Activated CD8-positive, alpha-beta memory T cell treated with anti-CD3 and anti-CD28 coated beads, Interleukin-2, amount 50 U/mL, for 1 hour (primary cell): ENCODE data around the gene SMG1.
"Not testable (repeated sequence)": the region's sequence is repeated elsewhere in the genome, so short reads cannot be mapped to it uniquely, and the experiment has no call there.

Experiments used
- DNase-seq: peaks from one replicate; pipeline ENCODE4 v3.0.0-alpha.2; 2020; ENCODE audit errors: extremely low read depth

SMG1 gene

DNA sequence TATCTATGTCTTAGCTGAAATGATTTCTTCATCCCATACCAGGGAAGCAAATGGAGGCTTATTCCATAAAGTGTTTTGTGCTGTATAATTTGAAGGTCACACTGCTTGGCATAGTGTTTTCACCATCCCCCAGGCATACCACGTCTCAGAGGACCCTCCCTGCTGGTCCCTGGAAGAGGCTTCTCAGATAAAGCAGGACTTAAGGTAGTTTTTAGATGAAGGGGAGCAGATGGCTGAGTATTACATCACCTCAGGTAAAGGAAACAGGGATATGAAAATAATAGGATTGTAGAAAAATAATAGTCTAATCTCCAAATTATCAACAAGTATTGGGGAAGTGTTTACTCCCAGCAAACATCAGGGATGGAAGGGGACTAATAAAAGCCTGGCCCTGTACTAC, 7.3 kb upstream of the SMG1 start:
- no peak for DNase-seq

DNA sequence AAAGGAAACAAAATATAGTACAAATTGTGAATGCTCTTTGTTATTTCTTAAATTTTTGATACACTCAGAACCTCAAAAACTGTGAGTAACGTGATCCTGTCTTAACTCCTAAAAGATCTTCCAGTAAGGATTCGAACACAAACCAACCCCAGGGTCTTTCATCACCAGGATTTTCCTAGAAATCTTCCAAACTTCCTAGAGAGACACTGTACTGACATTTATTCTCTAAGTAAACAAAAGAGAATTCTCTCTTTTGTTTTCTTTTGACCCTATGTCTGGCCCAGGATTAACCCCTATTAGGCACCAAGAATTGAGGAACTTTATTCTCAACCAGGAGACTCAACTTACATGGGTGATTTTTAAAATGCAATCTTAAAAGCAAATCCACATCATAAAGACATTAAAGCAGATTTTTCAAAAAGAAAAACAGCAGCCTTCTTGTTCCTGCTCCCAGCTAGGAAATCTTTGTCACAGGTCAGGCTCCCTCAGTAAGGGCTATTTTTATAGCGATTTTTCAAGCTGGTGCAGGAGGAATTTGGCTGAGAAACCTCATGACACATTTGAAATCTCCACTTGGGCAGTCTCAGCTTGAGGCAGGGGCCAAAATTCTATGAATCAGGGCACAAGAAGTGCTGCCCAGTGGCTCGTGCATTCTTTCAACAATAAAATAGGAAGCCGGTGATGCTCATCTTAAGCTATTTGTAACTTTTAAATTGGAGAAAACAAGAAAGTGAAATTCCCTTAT, 6.2 kb upstream of the SMG1 start:
- no peak for DNase-seq

DNA sequence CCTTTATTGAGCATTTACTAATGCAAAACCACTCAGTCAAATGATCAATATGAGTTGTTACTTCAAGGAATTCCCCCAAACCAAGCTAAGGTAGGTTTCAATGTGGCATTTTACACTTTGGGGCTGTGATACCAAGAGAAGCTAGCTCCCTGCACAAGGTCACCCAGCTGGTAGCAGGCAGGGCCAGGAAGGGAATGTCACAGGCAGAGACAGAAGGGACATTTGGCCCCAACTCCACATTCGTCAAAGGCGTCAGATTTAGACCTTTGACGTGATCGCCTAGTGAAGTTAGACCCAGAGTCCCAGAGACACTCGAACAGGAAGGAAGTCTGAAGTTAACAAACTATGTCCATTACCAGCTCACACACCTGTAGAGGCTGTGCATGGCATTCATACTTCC, 5.5 kb upstream of the SMG1 start:
- no peak for DNase-seq

DNA sequence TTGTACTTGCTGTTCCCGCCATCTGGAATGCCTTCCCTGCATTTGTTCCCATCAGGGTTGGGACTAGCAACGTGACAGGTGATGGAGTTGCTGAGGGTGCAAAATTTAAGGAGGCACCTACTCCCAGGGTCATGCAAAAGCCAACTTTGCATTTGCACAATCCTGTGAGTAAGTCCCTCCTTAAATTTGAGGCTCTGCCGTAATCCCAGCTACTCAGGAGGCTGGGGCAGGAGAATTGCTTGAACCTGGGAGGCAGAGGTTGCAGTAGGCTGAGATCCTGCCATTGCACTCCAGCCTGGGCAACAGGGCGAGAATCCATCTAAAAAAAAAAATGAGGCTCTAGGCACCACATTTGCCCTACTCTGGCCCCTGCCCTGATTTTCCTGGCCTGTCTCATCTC, 3.9 kb upstream of the SMG1 start:
- DNase-seq: not testable (repeated sequence)

DNA sequence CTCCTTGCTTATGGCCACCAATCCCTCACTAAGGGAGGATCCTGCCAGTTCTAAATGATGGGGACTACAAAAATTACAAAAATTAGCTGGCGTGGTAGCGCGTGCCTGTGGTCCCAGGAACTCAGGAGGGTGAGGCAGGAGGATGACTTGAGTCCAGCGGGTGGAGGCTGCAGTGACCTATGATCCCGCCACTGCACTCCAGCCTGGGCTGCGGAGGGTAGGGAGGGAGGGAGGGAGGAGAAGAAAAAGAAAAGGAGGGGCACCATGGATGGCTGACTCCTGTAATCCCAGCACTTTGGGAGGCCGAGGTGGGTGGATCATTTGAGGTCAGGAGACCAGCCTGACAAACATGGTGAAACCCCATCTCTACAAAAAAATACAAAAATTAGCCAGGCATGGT, 1.9 kb upstream of the SMG1 start:
- not testable (repeated sequence) for DNase-seq

DNA sequence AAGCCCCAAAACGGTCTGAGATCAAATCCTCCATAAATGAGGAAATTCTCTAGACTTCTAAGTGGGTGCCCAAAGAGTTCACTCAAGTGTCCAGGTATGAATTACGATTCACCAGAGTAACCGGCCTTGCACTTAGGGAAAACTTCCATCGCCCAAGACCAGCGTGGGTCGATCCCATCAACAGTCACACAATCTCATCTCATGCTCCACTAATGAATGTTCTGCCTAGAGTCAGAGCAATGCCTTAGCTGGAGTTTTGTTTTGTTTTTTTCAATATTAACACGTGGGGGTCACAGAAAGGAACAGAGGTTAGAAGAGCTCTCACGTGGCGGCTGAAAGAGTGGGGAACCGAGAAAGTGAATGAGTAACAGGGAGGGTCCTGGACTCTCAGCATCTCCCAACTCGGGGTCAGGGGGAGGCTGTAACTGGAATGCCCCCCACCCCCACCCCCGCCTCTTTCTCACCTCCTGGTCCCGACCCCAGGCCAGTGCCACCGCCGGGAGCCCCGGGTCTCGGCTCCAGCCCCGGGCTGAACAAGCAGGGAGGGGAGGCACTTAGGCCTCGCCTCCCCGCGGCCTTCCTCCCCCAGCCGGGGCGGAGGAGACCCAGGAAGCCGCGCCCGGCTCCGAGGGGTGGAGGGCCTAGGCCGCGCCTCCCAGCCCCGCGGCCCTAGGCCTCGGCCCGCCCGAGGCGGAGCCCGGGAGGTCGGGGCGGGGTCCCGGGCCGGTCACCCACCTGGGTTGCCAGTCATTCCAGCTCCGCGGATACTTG, 808 bp downstream of the SMG1 start:
- DNase-seq: not testable (repeated sequence)

DNA sequence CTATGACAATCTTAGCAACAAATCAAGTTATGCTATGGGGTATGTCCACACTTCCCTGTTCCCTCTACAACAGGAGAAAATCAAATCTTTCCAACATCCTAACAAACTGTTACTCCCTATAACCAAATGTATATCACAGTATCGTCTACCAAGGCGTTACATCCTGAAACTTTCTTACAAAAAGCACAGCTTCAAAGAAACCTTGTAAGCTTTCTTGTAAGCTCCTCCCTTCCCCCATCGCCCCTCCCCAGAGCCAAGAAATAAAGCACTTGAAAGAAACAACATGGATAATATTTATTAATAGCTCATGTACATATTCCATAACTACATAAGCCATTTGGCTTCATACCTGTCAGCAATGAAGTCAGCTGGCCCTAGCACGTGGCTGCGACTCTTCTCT, 2.3 kb downstream of the SMG1 start:
- DNase-seq: not testable (repeated sequence)

DNA sequence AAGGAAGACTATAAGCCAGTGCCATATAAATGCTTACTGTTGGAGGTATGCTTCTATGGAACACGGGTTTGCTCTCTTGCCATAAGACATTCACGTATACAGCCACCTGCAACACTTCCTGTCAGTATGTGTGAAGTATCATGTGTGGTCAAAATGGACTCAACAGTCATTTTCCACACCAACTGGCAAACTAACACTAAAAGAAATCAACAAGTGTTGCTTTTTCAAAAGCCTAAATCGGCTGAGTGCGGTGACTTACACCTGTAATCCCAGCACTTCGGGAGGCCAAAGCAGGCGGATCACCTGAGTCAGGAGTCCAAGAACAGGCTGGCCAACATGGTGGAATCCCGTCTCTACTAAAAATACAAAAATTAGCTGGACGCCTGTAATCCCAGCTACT, 3.1 kb downstream of the SMG1 start:
- DNase-seq: not testable (repeated sequence)

DNA sequence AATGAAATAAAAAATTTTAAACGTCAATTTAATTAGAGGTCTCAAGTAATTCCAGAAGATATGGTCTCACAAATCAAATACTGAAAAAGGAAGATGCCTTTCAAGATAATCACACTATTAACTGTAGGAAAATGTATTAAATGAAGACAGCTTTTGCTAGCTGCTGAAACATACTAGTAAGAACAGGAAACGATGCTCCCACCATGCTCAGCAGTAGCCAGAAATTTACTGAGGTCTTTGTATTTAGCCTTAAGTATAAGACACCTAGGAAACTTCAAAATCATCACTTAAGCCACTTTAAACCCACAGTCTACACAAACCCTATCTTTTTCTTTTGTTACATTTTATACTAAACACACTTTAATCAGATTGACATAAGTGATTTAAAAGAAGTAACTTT, 16.6 kb downstream of the SMG1 start:
- not testable (repeated sequence) for DNase-seq

DNA sequence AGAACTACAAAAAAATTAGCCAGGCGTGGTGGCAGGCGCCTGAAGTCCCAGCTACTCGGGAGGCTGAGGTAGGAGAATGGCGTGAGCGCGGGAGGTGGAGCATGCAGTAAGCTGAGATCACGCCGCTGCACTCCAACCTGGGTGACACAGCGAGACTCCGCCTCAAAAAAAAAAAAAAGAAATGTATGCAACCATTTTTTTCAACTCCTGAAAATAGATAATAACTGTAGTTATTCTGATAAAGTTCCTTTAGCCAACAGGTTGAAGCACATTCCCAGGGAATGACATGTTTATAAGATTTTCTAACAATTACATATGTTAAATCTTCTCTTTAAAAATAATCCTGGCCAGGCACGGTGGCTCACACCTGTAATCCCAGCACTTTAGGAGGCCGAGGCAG, 17.5 kb downstream of the SMG1 start:
- DNase-seq: not testable (repeated sequence)

DNA sequence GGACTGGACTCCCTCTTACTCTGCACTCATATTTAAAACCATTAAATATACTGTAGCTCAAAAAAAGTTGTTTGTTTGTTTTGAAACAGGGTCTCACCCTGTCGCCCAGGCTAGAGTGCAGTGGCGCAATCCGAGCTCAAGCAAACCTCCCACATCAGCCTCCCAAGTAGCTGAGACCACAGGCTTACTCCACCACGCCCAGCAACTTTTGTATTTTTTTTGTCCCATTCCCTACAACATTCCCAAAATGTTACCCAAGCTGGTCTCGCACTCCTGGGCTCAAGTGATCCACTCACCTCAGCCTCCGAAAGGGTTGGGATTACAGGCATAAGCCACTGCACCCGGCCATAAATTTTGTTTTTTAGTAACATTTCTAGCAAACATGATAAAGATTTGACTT, 23.4 kb downstream of the SMG1 start:
- DNase-seq: not testable (repeated sequence)

DNA sequence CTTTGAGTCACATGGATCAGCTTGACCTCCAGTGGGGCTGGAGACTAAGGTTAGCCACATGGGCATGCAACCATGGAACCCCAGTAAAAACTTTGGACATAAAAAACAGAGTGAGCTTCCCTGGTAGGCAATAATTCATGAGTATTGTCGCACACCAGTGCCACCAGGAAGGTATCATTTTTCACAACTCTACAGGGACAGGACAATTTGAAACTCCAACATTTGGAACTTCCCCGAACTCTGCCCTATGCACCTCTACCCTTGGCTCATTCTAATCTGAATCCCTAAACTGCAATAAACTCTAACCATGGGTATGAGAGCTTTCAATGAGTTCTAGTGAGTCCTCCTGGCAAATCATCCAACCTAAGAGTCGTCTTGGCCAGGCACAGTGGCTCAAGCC, 24.2 kb downstream of the SMG1 start:
- DNase-seq: not testable (repeated sequence)

DNA sequence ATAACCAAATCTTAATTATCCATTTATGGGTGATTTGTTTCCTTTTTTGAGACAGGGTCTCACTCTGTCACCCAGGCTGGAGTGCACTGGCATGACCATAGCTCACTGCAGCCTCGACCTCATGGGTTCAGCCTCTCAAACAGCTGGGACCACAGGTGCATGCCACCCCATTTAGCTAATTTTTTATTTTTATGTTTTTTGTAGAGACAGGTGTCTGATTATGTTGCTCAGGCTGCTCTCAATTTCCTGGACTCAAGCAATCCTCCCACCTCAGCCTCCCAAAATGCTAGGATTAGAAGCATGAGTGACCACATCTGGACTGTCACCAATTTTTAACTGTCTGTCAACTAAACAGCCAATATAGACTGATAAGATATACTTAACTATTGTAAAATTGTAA, 25.0 kb downstream of the SMG1 start:
- not testable (repeated sequence) for DNase-seq

DNA sequence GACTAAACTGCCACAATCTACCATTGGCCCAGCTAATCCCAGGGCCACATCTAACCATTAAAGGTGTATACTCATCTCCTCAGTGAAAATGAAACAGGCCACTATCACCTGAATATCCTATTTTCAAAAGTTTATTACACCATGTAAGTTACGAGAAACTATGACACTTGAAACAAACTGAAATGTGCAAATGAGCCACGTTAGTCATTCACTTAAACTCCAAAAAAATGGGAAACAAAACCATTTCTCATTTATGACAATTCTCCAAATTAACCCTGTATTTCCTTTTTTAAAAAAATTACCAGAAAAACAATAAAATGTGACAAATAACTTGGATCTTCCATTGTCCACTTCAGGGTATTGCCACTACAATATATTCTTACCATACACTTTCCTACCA, 41.8 kb downstream of the SMG1 start:
- not testable (repeated sequence) for DNase-seq

DNA sequence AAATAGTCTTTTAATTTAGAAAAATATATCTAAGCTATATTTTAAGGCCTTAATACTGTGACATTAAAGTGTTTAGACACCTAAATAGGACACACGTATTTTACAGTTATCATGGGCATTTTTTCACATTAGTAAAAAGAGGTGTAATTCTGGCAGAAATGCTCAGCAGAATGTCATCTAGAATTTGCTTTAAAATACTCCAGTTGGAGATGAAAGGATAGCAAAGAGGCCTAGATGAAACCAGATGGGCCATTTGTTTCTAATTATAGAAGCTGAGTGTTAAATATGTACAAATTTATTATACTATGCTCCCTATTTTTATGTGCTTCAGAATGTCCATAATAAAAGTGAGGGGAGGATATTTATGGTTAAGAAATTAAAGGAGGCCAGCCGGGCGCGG, 48.5 kb downstream of the SMG1 start:
- DNase-seq: not testable (repeated sequence)

DNA sequence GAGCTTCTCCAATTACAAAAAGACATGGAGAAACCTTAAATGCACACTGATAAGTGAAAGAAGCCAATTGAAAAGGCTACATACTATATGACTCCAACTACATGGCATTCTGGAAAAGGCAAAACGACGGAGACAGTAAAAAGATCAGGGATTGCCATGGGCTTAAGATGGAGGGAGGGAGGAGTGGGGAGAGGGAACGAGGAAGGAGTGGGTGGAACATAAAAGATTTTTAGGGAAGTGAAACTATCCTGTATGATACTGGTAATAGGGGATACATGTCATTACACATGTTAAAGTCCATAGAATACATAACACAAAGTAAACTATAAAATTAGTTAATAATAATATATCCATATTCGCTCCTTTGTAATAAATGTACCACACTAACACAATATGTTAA, 48.9 kb downstream of the SMG1 start:
- not testable (repeated sequence) for DNase-seq

DNA sequence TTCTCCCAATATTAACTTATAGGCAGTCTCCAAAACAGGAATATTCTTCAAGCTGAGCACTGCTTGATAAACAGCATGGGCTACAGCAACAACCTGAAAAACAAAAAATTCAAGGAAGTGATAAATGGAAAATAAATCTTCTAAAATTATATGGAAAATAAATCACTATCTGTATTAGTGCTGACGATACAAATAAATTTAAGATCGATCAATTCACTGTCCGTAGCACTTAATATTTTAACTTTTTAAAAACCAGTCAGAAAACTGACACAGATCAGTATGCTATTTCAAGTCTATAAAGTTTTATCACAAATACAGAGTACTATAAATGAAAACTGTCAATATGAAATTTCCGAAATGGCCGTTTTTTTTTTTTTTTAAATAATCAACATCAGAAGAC, 49.9 kb downstream of the SMG1 start:
- not testable (repeated sequence) for DNase-seq

DNA sequence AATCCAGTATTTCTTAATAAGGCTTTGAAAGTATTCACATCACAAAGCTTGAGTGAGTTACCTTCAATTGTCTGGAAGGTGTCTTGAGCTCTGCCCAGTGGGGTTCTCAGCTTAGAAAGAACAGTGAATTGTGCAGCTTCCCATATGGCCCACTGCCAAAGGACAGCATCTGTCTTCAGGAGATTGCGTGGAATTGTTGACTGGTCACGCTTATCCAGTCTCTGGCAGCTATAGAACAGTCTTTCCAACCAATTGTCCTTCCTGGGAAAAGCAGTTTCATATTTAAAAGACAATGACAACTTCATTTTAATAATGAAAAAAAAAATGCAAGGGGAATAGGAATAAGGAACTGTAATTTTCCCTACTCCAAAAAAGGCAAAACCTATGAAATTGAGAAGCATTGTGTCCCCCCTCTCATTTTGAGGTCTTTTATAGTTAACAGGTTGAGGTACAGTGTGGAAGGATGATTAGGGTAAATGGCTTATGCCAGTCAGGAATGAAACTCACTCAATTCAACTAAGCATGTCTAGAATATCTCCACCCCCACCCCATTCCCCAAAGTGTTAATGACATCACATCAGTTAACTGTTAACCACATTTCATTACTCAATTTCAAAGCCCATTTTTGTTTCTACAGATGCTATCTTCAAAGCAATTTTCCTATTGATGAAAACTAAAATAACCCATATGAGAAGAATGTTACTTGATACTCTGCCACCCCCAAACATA, 57.0 kb downstream of the SMG1 start:
- not testable (repeated sequence) for DNase-seq

DNA sequence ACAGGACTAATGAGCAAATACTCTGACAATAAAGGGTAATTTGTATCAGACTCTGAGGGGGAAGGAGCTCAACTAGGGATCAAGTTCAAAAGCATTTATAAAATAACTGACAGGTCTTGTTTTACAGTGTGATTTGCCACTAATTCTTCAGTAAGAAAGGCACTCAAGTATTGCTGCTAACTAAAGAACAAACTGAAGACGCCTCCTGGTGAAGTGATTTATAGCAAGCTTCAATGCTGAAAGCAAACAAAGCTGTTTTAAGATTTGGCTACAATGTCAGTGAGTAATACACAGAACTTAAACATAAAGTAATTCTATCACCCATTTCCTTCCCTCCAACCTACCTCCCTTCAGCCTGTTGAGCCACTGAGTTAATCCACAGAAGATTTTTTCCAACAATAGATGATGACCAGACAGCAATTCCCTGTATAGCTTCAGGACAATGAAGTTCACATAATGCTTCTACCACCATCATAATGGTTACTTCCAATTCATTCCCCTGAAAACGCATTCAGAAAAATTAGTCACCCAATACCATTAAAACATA, 59.9 kb downstream of the SMG1 start:
- DNase-seq: not testable (repeated sequence)

DNA sequence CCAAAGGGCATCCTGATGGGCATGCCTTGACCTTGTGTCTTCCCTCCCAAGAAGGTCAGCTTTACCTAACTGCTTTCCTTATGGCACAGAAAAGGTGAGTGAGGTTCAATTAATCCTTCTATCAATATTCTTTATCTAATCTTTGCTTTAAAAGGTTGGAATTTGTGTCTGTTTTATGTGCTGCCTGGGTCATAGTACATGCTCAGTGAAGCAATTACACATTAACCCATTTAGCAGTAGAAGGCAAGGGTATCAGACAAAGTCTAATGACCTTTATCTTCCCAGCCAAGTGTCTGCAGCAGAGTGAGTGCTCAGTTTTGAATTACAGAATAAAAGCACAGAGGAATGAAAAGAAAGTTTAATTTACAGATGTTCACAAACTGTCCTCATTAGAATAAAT, 63.3 kb downstream of the SMG1 start:
- DNase-seq: not testable (repeated sequence)

DNA sequence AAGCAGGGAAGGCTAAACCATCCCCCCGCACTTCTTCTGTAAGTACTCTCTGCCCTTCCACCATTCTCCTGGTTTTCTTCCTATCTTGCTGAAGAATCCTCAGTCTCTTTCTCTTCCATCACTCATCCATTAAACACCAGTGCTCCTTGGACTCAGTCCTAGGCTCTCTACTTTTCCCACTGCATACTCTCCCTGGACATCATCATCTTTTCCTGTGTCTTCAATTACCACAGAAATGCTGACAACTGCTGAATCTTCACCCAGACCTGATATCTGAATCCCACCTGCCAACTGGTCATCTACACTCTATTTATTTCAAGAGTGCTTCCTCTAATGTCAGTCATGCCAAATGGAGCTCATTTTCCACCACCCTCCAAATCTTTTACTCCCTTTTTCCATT, 71.0 kb downstream of the SMG1 start:
- DNase-seq: no peak

DNA sequence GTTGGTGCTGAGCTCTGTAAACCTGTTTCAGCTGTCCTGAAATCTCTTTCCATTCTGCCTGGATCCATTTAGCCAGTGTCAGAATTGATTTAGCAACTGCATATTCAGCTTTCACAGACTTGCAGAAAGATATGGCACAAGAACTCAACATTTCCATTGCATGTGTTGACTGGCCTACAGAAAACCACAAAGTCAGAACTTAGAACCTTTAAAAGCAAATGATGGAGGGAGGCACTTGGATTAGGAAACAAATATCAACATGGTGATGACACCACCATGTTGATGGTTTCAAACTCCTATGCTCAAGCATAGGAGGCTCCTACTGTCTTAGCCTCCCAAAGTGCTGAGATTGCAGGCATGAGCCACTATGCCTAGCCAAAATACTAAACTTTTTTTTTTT, 72.5 kb downstream of the SMG1 start:
- DNase-seq: no peak
